ENCODE data around the gene SLC30A1.

DNA sequence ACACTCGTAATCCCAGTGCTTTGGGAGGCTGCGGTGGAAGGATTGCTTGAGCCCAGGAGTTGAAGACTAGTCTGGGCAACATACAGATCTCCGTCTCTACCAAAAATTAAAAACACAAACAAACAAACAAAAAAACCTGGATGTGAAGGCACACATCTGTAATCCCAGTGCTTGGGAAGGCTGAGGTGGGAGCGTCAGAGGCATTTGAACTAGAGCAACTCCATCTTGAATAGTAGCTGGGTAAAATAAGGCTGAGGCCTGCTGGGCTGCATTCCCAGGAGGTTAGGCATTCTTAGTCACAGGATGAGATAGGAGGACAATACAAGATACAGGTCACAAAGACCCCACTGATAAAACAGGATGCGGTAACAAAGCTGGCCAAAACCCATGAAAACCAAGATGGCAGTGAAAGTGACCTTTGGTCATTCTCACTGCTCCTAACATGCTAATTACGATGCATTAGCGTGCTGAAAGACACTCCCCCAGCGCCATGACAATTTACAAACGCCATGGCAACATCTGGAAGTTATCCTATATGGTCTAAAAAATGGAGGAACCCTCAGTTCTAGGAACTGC is 53.8 kb downstream of the SLC30A1 start:
- TF ChIP-seq CTCF (IDR thresholded peaks at IDR 0.05) = no peak
- TF ChIP-seq POLR2A (IDR thresholded peaks at IDR 0.05) = no peak

All from esophagus squamous epithelium (tissue), 4 donors.